Breast epithelium (tissue), 3 donors: ENCODE data around the gene SLC2A13.

Experiments used
- CTCF ChIP-seq, 3 donors: fragments of 450-650 bp; IDR thresholded peaks; one replicate each; pipeline ENCODE4 v1.5.1; 2016 to 2017; ENCODE audit warnings: antibody characterized with exemption in 3 of 3, mild to moderate bottlenecking in 3 of 3, moderate library complexity in 3 of 3
- POLR2A ChIP-seq: fragments of 450-650 bp; IDR thresholded peaks from one replicate; pipeline ENCODE4 v1.6.1; 2016; ENCODE audit warnings: antibody characterized with exemption, mild to moderate bottlenecking, moderate library complexity

GRCh38 chr12:40011775-40012129 is 94.1 kb downstream of the SLC2A13 start:
- TF ChIP-seq POLR2A: no peak
- TF ChIP-seq CTCF (IDR thresholded peaks at IDR 0.05): no peak
